ENCODE results near the gene TXNIP.

TXNIP gene

DNA sequence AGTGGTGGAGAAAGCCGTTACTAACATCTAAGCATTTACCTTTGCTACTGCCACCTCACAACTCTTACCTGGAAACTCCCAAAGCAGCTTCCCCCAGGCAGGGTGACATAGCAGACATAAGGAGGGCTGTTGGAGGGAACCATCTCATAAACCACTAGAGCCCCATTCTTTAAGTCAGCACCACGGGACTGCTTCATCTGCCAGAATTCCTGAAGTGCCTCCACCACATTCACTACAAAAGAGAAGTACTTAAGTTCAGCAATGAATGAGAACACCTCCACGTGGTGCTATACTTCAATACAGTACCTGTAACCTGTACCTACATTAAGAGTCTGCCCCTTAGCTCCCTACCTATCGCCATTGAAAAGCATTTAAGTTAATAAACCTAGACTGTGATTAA lies 48.8 kb downstream of the TXNIP start:
- Histone ChIP-seq H3K27me3 (ENCODE audit: insufficient read depth, low read length) (no peaks in the 10 kb centered on the region), H2AFZ (ENCODE audit: low read depth, low read length) (no peak overlapping the region), H3K9me3 (ENCODE audit: low read length) (no peaks in the 10 kb centered on the region), H3K4me1 (ENCODE audit: insufficient read depth, low read length) (peaks cover 19% of the 10 kb centered on the region), H3K36me3 (ENCODE audit: insufficient read depth, low read length) (peaks cover 46% of the 10 kb centered on the region), H3K4me3 (ENCODE audit: low read length) (no peak overlapping the region)

DNA sequence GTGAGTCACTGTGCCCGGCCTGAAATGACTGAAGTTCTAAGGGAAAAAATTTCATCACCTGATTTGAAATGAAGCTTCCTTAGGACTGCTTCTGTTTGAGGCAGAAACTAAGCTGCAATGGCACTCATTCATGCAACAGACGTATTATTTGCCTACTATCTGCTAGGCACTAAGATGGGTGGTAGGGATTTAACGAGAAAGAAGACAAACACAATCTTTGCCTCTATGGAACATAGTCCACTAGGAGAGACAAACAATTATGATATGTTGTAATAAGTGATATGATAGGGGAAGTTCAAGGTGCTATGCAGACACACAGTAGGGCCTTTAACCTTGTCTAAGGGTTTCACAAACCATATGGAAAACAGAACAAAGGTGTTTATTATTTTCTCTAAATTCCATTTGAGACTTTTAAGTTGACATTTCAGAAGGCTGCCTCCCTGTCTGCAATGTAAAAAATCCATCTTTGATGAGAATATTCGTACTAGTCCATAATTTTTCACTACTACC lies 49.8 kb downstream of the TXNIP start:
- Histone ChIP-seq H2AFZ (ENCODE audit: low read depth, low read length) (no peak overlapping the region), H3K27me3 (ENCODE audit: insufficient read depth, low read length) (no peaks in the 10 kb centered on the region), H3K4me1 (ENCODE audit: insufficient read depth, low read length) (peaks cover 10% of the 10 kb centered on the region), H3K4me3 (ENCODE audit: low read length) (no peak overlapping the region), H3K36me3 (ENCODE audit: insufficient read depth, low read length) (peaks cover 52% of the 10 kb centered on the region), H3K9me3 (ENCODE audit: low read length) (no peaks in the 10 kb centered on the region)

DNA sequence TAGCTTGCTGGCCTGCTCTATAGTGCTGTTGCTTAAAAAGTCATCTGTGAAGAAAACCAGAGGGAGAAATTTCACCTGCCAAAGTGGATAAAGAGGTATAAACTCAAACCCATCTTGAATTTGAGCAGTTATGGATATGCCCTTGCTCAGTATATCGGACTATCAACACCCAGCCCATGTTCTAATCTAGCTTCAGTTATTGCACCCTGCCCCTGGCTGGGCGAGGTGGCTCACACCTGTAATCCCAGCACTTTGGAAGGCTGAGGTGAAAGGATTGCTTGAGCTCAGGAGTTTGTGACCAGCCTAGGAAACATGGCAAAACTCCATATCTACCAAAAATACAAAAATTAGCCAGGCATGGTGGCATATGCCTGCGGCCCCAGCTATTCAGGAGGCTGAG lies 51.8 kb downstream of the TXNIP start:
- Histone ChIP-seq H3K36me3 (ENCODE audit: insufficient read depth, low read length) (peaks cover 65% of the 10 kb centered on the region), H3K4me3 (ENCODE audit: low read length) (no peak overlapping the region), H2AFZ (ENCODE audit: low read depth, low read length) (no peak overlapping the region), H3K4me1 (ENCODE audit: insufficient read depth, low read length) (no peaks in the 10 kb centered on the region), H3K27me3 (ENCODE audit: insufficient read depth, low read length) (no peaks in the 10 kb centered on the region), H3K9me3 (ENCODE audit: low read length) (no peaks in the 10 kb centered on the region)

DNA sequence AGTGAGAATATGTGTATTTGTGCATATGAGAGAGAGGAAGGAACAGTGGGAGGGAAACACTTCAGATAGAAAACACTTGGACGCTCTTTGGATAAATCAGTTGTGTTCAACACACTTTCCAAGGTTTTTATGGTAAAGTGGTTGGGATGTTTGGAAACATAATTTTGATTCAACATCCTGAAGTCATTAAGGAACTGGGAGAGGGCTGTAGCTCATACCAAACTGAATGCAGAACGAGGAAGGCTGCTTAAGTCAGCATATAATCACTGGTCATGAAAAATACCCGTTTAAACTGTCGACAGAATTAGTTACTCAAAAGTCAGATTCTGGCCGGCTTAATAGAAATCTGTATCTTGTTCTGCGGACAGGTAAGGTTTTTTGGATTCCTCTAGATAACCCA lies 53.5 kb downstream of the TXNIP start:
- Histone ChIP-seq H2AFZ (ENCODE audit: low read depth, low read length) (no peak overlapping the region), H3K9me3 (ENCODE audit: low read length) (no peaks in the 10 kb centered on the region), H3K4me1 (ENCODE audit: insufficient read depth, low read length) (no peaks in the 10 kb centered on the region), H3K4me3 (ENCODE audit: low read length) (no peak overlapping the region), H3K27me3 (ENCODE audit: insufficient read depth, low read length) (no peaks in the 10 kb centered on the region), H3K36me3 (ENCODE audit: insufficient read depth, low read length) (peaks cover 56% of the 10 kb centered on the region)
